ENCODE measurements around the gene RNF222.

- TF ChIP-seq, protein P1, sequence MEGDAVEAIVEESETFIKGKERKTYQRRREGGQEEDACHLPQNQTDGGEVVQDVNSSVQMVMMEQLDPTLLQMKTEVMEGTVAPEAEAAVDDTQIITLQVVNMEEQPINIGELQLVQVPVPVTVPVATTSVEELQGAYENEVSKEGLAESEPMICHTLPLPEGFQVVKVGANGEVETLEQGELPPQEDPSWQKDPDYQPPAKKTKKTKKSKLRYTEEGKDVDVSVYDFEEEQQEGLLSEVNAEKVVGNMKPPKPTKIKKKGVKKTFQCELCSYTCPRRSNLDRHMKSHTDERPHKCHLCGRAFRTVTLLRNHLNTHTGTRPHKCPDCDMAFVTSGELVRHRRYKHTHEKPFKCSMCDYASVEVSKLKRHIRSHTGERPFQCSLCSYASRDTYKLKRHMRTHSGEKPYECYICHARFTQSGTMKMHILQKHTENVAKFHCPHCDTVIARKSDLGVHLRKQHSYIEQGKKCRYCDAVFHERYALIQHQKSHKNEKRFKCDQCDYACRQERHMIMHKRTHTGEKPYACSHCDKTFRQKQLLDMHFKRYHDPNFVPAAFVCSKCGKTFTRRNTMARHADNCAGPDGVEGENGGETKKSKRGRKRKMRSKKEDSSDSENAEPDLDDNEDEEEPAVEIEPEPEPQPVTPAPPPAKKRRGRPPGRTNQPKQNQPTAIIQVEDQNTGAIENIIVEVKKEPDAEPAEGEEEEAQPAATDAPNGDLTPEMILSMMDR (IDR thresholded peaks at IDR 0.05; ENCODE audit: borderline replicate concordance, extremely low read depth, low read length, poor library complexity, severe bottlenecking), result no peak
- no peak for TF ChIP-seq EZH2 (IDR thresholded peaks at IDR 0.05; ENCODE audit: borderline replicate concordance, low read depth, low read length, severe bottlenecking)
These were observed 8.5 kb upstream of the RNF222 start for GRCh38 chr17:8406174-8406573.
